K562 (cell line): ENCODE data around the gene COPE. TPM values are rescaled to one million over a fixed set of nuclear protein-coding genes. Genes with fewer than 3 reads are reported as not detected.

Source experiments
- ATAC-seq: fragments of 200-7000 bp; cut with Tn5 transposase; 3 replicates; pipeline ENCODE4 v1.9.1; 2020; ENCODE audit warnings: moderate library complexity
- BruUV-seq: library from RNA; stranded (reverse); fragments of 400-500 nt; replicated peaks from 2 replicates; lab custom pipeline; 2021; lab: Mats Ljungman, UMichigan
- CTCF ChIA-PET: fragments of 300-600 bp; formaldehyde crosslinking; extraction: SDS; loops from one replicate; lab custom pipeline; 2021; ENCODE audit warnings: low intra/inter-chr PET ratio; lab: Yijun Ruan, JAX
- POLR2A ChIA-PET: fragments of 300-600, 350-650 bp; sonication (Branson Sonifier 250); formaldehyde crosslinking; extraction: SDS; loops from one replicate; lab custom pipeline; 2021; ENCODE audit warnings: antibody characterized with exemption, inconsistent platforms; lab: Yijun Ruan, JAX
- DNase-seq, 4 experiments: peaks; one replicate each; pipeline versions ENCODE4 v3.0.0 to v3.0.0-alpha.2; 2011 to 2018; ENCODE audit warnings: low spot score in 3 of 4, mixed read lengths in 3 of 4; ENCODE audit errors: extremely low read depth in 1 of 4
- FAIRE-seq: peaks from 2 replicates; lab custom pipeline; 2011; peaks lifted over from hg19 to GRCh38; lab: Jason Lieb, UNC
- H2AFZ ChIP-seq: 2 replicates; pipeline ENCODE4 v1.6.0; 2011; ENCODE audit warnings: low read depth, low read length, control low read depth, inconsistent platforms
- H3K27ac ChIP-seq: fragments of 200-600 bp; 3 replicates; pipeline ENCODE4 v1.8.0; 2011; ENCODE audit warnings: low read depth, mild to moderate bottlenecking, control low read depth, inconsistent platforms, low read length, moderate library complexity, mixed read lengths; ENCODE audit errors: extremely low read depth
- H3K27me3 ChIP-seq, 2 experiments: fragments of 300-600 bp in 1 of 2; 2 replicates in 1 of 2; 3 replicates in 1 of 2; pipeline versions ENCODE4 v1.6.0 to v1.8.0; 2011; ENCODE audit warnings: inconsistent platforms in 2 of 2, low read length in 2 of 2, mild to moderate bottlenecking in 1 of 2, mixed read lengths in 1 of 2, moderate library complexity in 1 of 2; ENCODE audit not compliant: control insufficient read depth in 2 of 2, insufficient read depth in 2 of 2
- H3K36me3 ChIP-seq: fragments of 300-600 bp; 3 replicates; pipeline ENCODE4 v1.8.0; 2011; ENCODE audit warnings: mild to moderate bottlenecking, low read length, inconsistent platforms; ENCODE audit not compliant: control insufficient read depth, insufficient read depth
- H3K4me1 ChIP-seq, 2 experiments: fragments of 200-600 bp in 1 of 2; replicated peaks in 1 of 2; 2 replicates in 1 of 2; 3 replicates in 1 of 2; pipeline versions ENCODE4 v1.5.1 to v1.8.0; 2011; ENCODE audit warnings: inconsistent platforms in 2 of 2, low read length in 2 of 2, mild to moderate bottlenecking in 1 of 2, mixed read lengths in 1 of 2, moderate library complexity in 1 of 2; ENCODE audit not compliant: control insufficient read depth in 2 of 2, insufficient read depth in 2 of 2
- H3K4me2 ChIP-seq: 2 replicates; pipeline ENCODE4 v1.6.1; 2011; ENCODE audit warnings: low read length, control low read depth, inconsistent platforms, mixed read lengths; ENCODE audit not compliant: insufficient read depth
- H3K4me3 ChIP-seq: fragments of 200-600 bp; sonication (generic), shearing (Covaris generic); 2 replicates; pipeline ENCODE4 v1.5.1; 2016; ENCODE audit warnings: control low read depth, inconsistent platforms
- H3K79me2 ChIP-seq: fragments of 200-600 bp; 3 replicates; pipeline ENCODE4 v1.8.0; 2011; ENCODE audit warnings: low read length, inconsistent platforms; ENCODE audit not compliant: control insufficient read depth, insufficient read depth
- H3K9ac ChIP-seq, 2 experiments: 2 replicates each; pipeline versions ENCODE4 v1.6.0 to v1.6.1; 2011; ENCODE audit warnings: low read depth in 2 of 2, low read length in 2 of 2, control low read depth in 1 of 2, inconsistent platforms in 1 of 2, mild to moderate bottlenecking in 1 of 2, mixed read lengths in 1 of 2; ENCODE audit not compliant: insufficient read depth in 1 of 2
- H3K9me1 ChIP-seq: one replicate; pipeline ENCODE4 v1.6.0; 2011; ENCODE audit warnings: inconsistent platforms, mild to moderate bottlenecking, low read length, moderate library complexity; ENCODE audit not compliant: control insufficient read depth, insufficient read depth
- H3K9me3 ChIP-seq: replicated peaks from 2 replicates; pipeline ENCODE4 v1.5.1; 2011; ENCODE audit warnings: low read depth, low read length, inconsistent platforms; ENCODE audit not compliant: control insufficient read depth, insufficient read depth
- H4K20me1 ChIP-seq: replicated peaks from 2 replicates; pipeline ENCODE4 v1.6.1; 2011; ENCODE audit warnings: low read length, inconsistent platforms, mixed read lengths; ENCODE audit not compliant: control insufficient read depth, insufficient read depth
- CREB5 ChIP-seq: fragments of 250-450 bp; sonication (Bioruptor Pico); IDR thresholded peaks from 2 replicates; pipeline ENCODE4 v1.5.0; 2020; ENCODE audit warnings: mild to moderate bottlenecking
- DACH1 ChIP-seq: fragments of 450-650 bp; IDR thresholded peaks from 2 replicates; pipeline ENCODE4 v1.6.1; 2018; ENCODE audit not compliant: partially characterized antibody
- FOXK2 ChIP-seq, 2 experiments: fragments of 450-650 bp; IDR thresholded peaks in 1 of 2; conservative IDR thresholded peaks in 1 of 2; 2 replicates each; pipeline ENCODE4 v1.6.1; 2016; ENCODE audit warnings: low read depth in 2 of 2, mild to moderate bottlenecking in 1 of 2
- NCOA1 ChIP-seq: fragments of 450-650 bp; IDR thresholded peaks from 2 replicates; pipeline ENCODE4 v1.6.1; 2016; ENCODE audit warnings: low read depth
- NCOA6 ChIP-seq: fragments of 450-650 bp; IDR thresholded peaks from 2 replicates; pipeline ENCODE4 v1.6.1; 2017; ENCODE audit warnings: mild to moderate bottlenecking
- NFIC ChIP-seq: fragments of 450-650 bp; IDR thresholded peaks from 2 replicates; pipeline ENCODE4 v1.6.1; 2017; ENCODE audit warnings: mild to moderate bottlenecking, inconsistent platforms
- POLR2G ChIP-seq: fragments of 200-400 bp; formaldehyde crosslinking; IDR thresholded peaks from 2 replicates; pipeline ENCODE4 v1.6.1; 2017; ENCODE audit warnings: low read depth, mild to moderate bottlenecking, antibody characterized with exemption, low read length, moderate library complexity
- SAFB ChIP-seq: fragments of 200-400 bp; formaldehyde crosslinking; IDR thresholded peaks from 2 replicates; pipeline ENCODE4 v1.6.1; 2017; ENCODE audit warnings: low read depth, low read length, borderline replicate concordance
- SNRNP70 ChIP-seq: fragments of 200-400 bp; formaldehyde crosslinking; optimal IDR thresholded peaks from 2 replicates; pipeline ENCODE3; 2017; ENCODE audit warnings: low read depth, low read length
- ZNF280B ChIP-seq: fragments of 250-450 bp; sonication (Bioruptor Pico); IDR thresholded peaks from 2 replicates; pipeline ENCODE4 v1.5.1; 2021; ENCODE audit warnings: mild to moderate bottlenecking
- ZNF717 ChIP-seq: fragments of 250-450 bp; sonication (Bioruptor Pico); IDR thresholded peaks from 2 replicates; pipeline ENCODE4 v1.5.0; 2021
- WGBS: fragments of 100-300 bp; shearing (Covaris generic); methylation state at CpG from one replicate; pipeline ENCODE4 v1.1.6; 2016; ENCODE audit warnings: low coverage, mixed read lengths; ENCODE audit not compliant: insufficient coverage; ENCODE audit errors: missing lambda C conversion rate; 5-methylcytosine and 5-hydroxymethylcytosine counted together
- in situ Hi-C: fragments of 300-500 bp; cut with MboI; formaldehyde crosslinking; loops from 4 replicates; pipeline ENCODE4 v1.15.0; 2018; ENCODE audit warnings: inconsistent platforms, mixed read lengths
- intact Hi-C: fragments of 100-400 bp; cut with micrococcal nuclease; formaldehyde crosslinking; loops from 2 replicates; pipeline ENCODE4 v1.14.2; 2022
- polyA plus RNA-seq, 8 experiments: library from polyadenylated mRNA; depleted of rRNA in 4 of 8; stranded (reverse) in 5 of 8; unstranded in 3 of 8; fragments of >200 nt; fragmentation: Nextera tagmentation in 2 of 8; fragmentation: Illumina TruSeq in 1 of 8; extraction: Ambion mirVana in 2 of 8; extraction: Trizol in 1 of 8; gene quantifications; 2 replicates each; pipeline versions ENCODE4 v1.2.1 to v1.2.3, GENCODE V29; 2011 to 2014; ENCODE audit warnings: inconsistent platforms in 1 of 8, missing spikeins in 1 of 8
- total RNA-seq, 7 experiments: library from RNA; depleted of rRNA in 6 of 7; stranded (reverse); fragments of >200 nt in 6 of 7; fragmentation: Illumina TruSeq in 2 of 7; extraction: Trizol in 2 of 7; gene quantifications; 2 replicates each; pipeline versions ENCODE4 v1.2.1 to v1.2.3, GENCODE V29; 2011 to 2021; ENCODE audit warnings: low replicate concordance in 1 of 7
- TF ChIP-seq, protein P1 (sequence below): fragments of 250-450 bp; sonication (Bioruptor Pico); IDR thresholded peaks from 2 replicates; pipeline ENCODE4 v1.4.0; 2020

The COPE gene
- total and polyA plus RNA-seq, 9 of the 15 experiments (the other 6 are each of a cell fraction or from before 2014, with no cell fraction given) = 5.8 to 273 (median 147) TPM

- Histone ChIP-seq H3K36me3 (peaks cover 98% of the 10 kb centered on the region; the same call in 2 of the 3 replicates), H3K4me3 (no peak overlapping the region), H3K4me1 (peaks cover 0 to 18% of the 10 kb centered on the region in 2 experiments; a peak in 3 of 5 replicates), H2AFZ (no peak overlapping the region), H3K9ac (no peak overlapping the region), H3K27me3 (no peaks in the 10 kb centered on the region), H3K79me2 (no peaks in the 10 kb centered on the region), H4K20me1 (peaks cover 3% of the 10 kb centered on the region; the same call in 1 of the 2 replicates), H3K4me2 (no peak overlapping the region), H3K27ac (no peak overlapping the region), H3K9me3 (no peaks in the 10 kb centered on the region), H3K9me1 (peaks cover 3% of the 10 kb centered on the region)
- intact Hi-C loops (no loop called here), in situ Hi-C loops (loop anchor here (5.0 kb wide), 1 partner anchor 410 kb away; no protein-coding TSS in a partner anchor)
- no peak for FAIRE-seq
- TF ChIP-seq POLR2G = peak; percentile 51; the same call in 1 of the 2 replicates
- TF ChIP-seq NCOA1 = no peak
- WGBS = 92% methylated on average over 11 of the region's 12 CpGs
- no peak for ATAC-seq
- no peak for DNase-seq
- POLR2A ChIA-PET = interaction anchor here (1.0 kb wide), 1 partner anchor 13 kb away, joined by 3 read pairs; no protein-coding TSS in a partner anchor
- no TSS peak for BruUV-seq
- CTCF ChIA-PET = no interaction called here
These were observed 57.3 kb downstream of the COPE start for GRCh38 chr19:18861917-18862316.

GRCh38 chr19:18861235-18861634, 58.0 kb downstream of the COPE start:
- no peaks in the 10 kb centered on the region for H3K9me3 ChIP-seq
- POLR2A ChIA-PET = interaction anchor here (1.0 kb wide), 1 partner anchor 12 kb away, joined by 3 read pairs; no protein-coding TSS in a partner anchor
- in situ Hi-C loops = loop anchor here (5.0 kb wide), 1 partner anchor 409 kb away; no protein-coding TSS in a partner anchor
- DNase-seq (no peak), ATAC-seq (no peak), FAIRE-seq (no peak)
- H3K4me2 ChIP-seq = no peak overlapping the region
- no peak overlapping the region for H2AFZ ChIP-seq
- no peak overlapping the region for H3K27ac ChIP-seq
- H4K20me1 ChIP-seq = peaks cover 7% of the 10 kb centered on the region; the same call in 1 of the 2 replicates
- 90% methylated on average over 9 of the region's 9 CpGs for WGBS
- CTCF ChIA-PET = interaction anchor here (0.6 kb wide), 1 partner anchor 431 kb away, joined by 3 read pairs; no protein-coding TSS in a partner anchor
- intact Hi-C loops = no loop called here
- TF ChIP-seq CREB5 (CRISPR knock-in tag) (no peak), SAFB (no peak), ZNF717 (no peak), SNRNP70 (no peak), ZNF280B (CRISPR knock-in tag) (no peak), NFIC (no peak), FOXK2 (conservative IDR thresholded peaks at IDR 0.05 in 1 of 2, IDR thresholded peaks at IDR 0.05 in 1 of 2; ENCODE audit: low read depth in 2 of 2) (no peak), DACH1 (no peak), POLR2G (no peak), NCOA6 (no peak)
- TF ChIP-seq, protein P1, sequence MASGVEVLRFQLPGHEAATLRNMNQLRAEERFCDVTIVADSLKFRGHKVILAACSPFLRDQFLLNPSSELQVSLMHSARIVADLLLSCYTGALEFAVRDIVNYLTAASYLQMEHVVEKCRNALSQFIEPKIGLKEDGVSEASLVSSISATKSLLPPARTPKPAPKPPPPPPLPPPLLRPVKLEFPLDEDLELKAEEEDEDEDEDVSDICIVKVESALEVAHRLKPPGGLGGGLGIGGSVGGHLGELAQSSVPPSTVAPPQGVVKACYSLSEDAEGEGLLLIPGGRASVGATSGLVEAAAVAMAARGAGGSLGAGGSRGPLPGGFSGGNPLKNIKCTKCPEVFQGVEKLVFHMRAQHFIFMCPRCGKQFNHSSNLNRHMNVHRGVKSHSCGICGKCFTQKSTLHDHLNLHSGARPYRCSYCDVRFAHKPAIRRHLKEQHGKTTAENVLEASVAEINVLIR (CRISPR knock-in tag) = no peak
- H3K4me1 ChIP-seq = peaks cover 0 to 13% of the 10 kb centered on the region in 2 experiments; a peak in 3 of 5 replicates
- no peak overlapping the region for H3K4me3 ChIP-seq
- no TSS peak for BruUV-seq
- H3K79me2 ChIP-seq = no peaks in the 10 kb centered on the region
- H3K9ac ChIP-seq = no peak overlapping the region
- H3K27me3 ChIP-seq = no peaks in the 10 kb centered on the region
- H3K36me3 ChIP-seq = peaks cover 99% of the 10 kb centered on the region; the same call in 2 of the 3 replicates
- peaks cover 6% of the 10 kb centered on the region for H3K9me1 ChIP-seq
